Suppressor macrophage treated with lipopolysaccharide for 4 hours (primary cell): ENCODE measurements around the gene TTL.

Experiments used
- DNase-seq: peaks from one replicate; pipeline ENCODE4 v3.0.0-alpha.2; 2020

The TTL gene

GRCh38 chr2:112584891-112585250 lies 102.9 kb downstream of the TTL start:
- no peak for DNase-seq

GRCh38 chr2:112585400-112585799 lies 103.4 kb downstream of the TTL start:
- DNase-seq, result no peak

- no peak for DNase-seq
Observed at GRCh38 chr2:112585873-112586464, 104.0 kb downstream of the TTL start.

- no peak for DNase-seq
Observed at GRCh38 chr2:112588611-112589045, 106.7 kb downstream of the TTL start.
